Calu3 (cell line): ENCODE measurements around the gene NFXL1. TPM values are rescaled to one million over a fixed set of nuclear protein-coding genes. Genes with fewer than 3 reads are reported as not detected.
"Not testable (repeated sequence)": the region's sequence is repeated elsewhere in the genome, so short reads cannot be mapped to it uniquely, and the experiment has no call there.

Source experiments
- BruUV-seq: library from RNA; stranded (reverse); fragments of 400-500 nt; replicated peaks from 2 replicates; lab custom pipeline; 2021; lab: Mats Ljungman, UMichigan
- CTCF ChIA-PET: fragments of 300-600 bp; sonication (Branson Sonifier 250); formaldehyde crosslinking; loops from one replicate; lab custom pipeline; 2022; ENCODE audit warnings: antibody characterized with exemption; lab: Charles Lee
- DNase-seq: peaks from one replicate; pipeline ENCODE4 v3.0.0; 2022
- H3K27ac Mint-ChIP-seq: one replicate; pipeline ENCODE4 v1.8.0; 2022; ENCODE audit warnings: mixed read lengths; ENCODE audit not compliant: unreplicated experiment
- H3K27me3 Mint-ChIP-seq: one replicate; pipeline ENCODE4 v1.8.0; 2022; ENCODE audit warnings: mixed read lengths; ENCODE audit not compliant: unreplicated experiment
- H3K36me3 Mint-ChIP-seq: one replicate; pipeline ENCODE4 v1.8.0; 2022; ENCODE audit warnings: mild to moderate bottlenecking, moderate library complexity, mixed read lengths; ENCODE audit not compliant: insufficient read depth, unreplicated experiment
- H3K4me1 Mint-ChIP-seq: one replicate; pipeline ENCODE4 v1.8.0; 2022; ENCODE audit warnings: mild to moderate bottlenecking, low read depth, mixed read lengths; ENCODE audit not compliant: unreplicated experiment
- H3K4me3 Mint-ChIP-seq: one replicate; pipeline ENCODE4 v1.8.0; 2022; ENCODE audit warnings: mild to moderate bottlenecking, low read depth, moderate library complexity, mixed read lengths; ENCODE audit not compliant: unreplicated experiment
- H3K9me3 Mint-ChIP-seq: one replicate; pipeline ENCODE4 v1.8.0; 2022; ENCODE audit warnings: low read depth, mixed read lengths; ENCODE audit not compliant: unreplicated experiment
- CTCF ChIP-seq: fragments of 200-600 bp; IDR thresholded peaks from one replicate; pipeline ENCODE4 v1.8.0; 2022; ENCODE audit warnings: antibody characterized with exemption; ENCODE audit not compliant: unreplicated experiment
- intact Hi-C: fragments of 100-400 bp; cut with micrococcal nuclease; formaldehyde crosslinking; loops from one replicate; pipeline ENCODE4 v1.10.0; 2022; ENCODE audit not compliant: unreplicated experiment
- total RNA-seq: library from RNA; stranded (reverse); gene quantifications from 2 replicates; pipeline ENCODE4 v1.2.3, GENCODE V29; 2022

NFXL1 gene
- total RNA-seq, 1 experiment from 2014 or later = 16.1 TPM

DNA sequence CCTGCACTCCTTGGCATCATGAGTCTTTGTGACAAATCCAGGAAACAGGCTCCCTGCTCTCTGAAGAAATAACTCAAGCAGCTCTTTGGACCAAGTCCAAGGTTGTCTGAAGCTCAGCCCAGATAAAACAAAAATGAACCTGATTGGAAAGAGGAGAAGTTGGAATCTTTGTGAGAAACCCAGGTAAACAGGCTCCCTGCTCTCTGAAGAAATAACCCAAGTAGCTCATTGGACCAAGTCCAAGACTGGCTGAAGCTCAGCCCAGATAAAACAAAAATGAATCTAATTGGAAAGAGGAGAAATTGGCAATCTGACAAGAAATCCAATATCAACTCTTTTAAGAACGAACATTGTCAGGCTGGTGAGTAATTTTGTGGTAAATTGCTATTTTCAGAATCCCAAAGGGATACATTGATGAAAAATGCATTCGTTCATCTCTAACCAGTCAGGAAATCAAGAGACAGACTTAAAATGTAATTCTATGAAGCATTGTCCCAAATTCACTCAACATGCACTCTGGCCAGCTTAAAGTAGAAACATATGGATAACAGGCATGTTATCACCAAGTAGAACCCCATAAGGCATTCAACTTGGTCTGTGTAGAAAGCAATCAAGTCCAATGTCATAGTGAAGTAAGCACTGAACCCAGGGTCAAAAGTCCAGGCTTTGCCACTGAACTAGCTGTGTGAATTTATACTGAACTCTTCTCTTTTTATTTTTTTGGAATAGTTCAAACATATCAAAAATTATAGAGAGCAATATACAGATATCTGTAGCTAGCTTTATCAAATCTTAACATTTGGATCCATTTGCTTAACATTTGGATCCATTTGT lies 16.8 kb upstream of the NFXL1 start:
- Mint-ChIP-seq H3K9me3 (peaks cover 3% of the 10 kb centered on the region), H3K4me1 (peaks cover 18% of the 10 kb centered on the region), H3K36me3 (no peaks in the 10 kb centered on the region), H3K4me3 (no peak overlapping the region), H3K27me3 (no peaks in the 10 kb centered on the region), H3K27ac (no peak overlapping the region)
- no TSS peak for BruUV-seq
- DNase-seq = peak; percentile 22
- TF ChIP-seq CTCF = no peak
- CTCF ChIA-PET = no interaction called here
- intact Hi-C loops = loop anchor here (2.0 to 5.0 kb wide), 2 partner anchors 226 to 244 kb away; no protein-coding TSS in a partner anchor

DNA sequence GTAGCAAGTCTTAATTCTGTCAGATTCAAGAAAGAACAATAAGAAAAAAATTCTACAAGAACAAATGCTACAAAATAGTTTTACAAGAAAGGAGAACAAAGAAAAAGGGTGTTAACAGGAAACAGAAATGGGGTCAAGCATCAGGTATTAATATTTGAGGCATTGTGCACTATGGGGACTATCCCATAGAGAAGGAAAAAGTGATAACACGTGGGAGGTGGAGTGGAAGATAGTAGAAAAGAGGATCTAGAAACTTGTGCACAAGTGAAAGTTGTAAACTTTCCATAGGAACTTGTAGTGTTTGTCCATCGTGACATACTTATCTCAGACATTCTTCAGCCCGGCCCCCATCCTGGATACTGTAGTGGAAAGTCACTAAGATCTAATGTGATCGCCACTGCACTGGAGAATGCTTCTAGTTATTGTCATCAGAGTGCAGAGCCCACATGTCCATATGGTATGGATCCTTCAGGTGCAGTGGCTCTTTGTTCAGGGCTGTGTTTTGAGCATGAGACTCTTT lies 15.4 kb upstream of the NFXL1 start:
- H3K36me3 Mint-ChIP-seq = no peaks in the 10 kb centered on the region
- intact Hi-C loops = loop anchor here (2.0 to 5.0 kb wide), 5 partner anchors 73 to 242 kb away; partner anchors contain the start of genes CNGA1 and NIPAL1
- no peaks in the 10 kb centered on the region for H3K27me3 Mint-ChIP-seq
- H3K27ac Mint-ChIP-seq = no peak overlapping the region
- CTCF ChIA-PET = no interaction called here
- H3K4me1 Mint-ChIP-seq = peaks cover 18% of the 10 kb centered on the region
- no peak for DNase-seq
- no TSS peak for BruUV-seq
- H3K4me3 Mint-ChIP-seq = no peak overlapping the region
- no peak for TF ChIP-seq CTCF
- H3K9me3 Mint-ChIP-seq = peaks cover 3% of the 10 kb centered on the region

DNA sequence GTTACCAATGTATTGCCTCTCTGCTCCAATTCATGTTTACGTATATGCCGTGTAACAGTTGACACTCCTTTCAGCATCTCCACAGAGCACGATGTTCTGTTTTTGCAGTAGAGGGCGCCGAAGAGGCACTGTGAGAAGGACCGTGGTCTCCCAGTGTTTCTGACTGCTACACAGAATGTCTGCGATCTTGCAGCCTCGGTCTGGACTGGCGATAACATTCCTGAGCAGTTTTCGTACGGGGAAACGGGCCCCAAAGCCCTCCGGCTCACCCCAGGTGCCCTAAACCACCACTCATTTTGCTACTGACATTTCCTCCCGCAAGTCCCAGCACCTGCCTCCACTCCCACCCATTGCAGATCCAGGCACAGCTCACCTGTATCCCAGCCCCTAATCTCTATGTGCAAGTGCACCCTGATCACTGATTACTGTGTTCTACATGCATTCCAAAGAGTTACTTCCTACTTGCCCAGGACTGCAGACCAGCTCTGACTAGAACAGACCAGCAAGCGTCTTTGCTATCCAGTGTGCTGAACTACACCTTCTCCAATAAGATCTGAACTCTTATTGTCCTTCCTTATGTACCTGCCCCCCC lies 12.4 kb upstream of the NFXL1 start:
- CTCF ChIA-PET = interaction anchor here (1.0 kb wide), 1 partner anchor 348 kb away, joined by 3 read pairs; no protein-coding TSS in a partner anchor
- peak overlapping the region; percentile 53 for H3K27ac Mint-ChIP-seq
- no peaks in the 10 kb centered on the region for H3K9me3 Mint-ChIP-seq
- peak; percentile 56 for TF ChIP-seq CTCF
- no TSS peak for BruUV-seq
- intact Hi-C loops = loop anchor here (2.0 to 5.0 kb wide), 4 partner anchors 76 to 216 kb away; partner anchors contain the start of genes CNGA1 and NIPAL1
- DNase-seq = peak; percentile 67
- H3K36me3 Mint-ChIP-seq = no peaks in the 10 kb centered on the region
- no peaks in the 10 kb centered on the region for H3K27me3 Mint-ChIP-seq
- H3K4me3 Mint-ChIP-seq = peak overlapping the region; percentile 73
- H3K4me1 Mint-ChIP-seq = peaks cover 18% of the 10 kb centered on the region

- H3K36me3 Mint-ChIP-seq, intact Hi-C loops, CTCF ChIA-PET, H3K27ac Mint-ChIP-seq, DNase-seq, H3K4me3 Mint-ChIP-seq, H3K9me3 Mint-ChIP-seq, BruUV-seq, H3K27me3 Mint-ChIP-seq: not testable (repeated sequence)
- H3K4me1 Mint-ChIP-seq = peaks cover 10% of the 10 kb centered on the region
Observed at GRCh38 chr4:47923261-47923608, 8.9 kb upstream of the NFXL1 start.

DNA sequence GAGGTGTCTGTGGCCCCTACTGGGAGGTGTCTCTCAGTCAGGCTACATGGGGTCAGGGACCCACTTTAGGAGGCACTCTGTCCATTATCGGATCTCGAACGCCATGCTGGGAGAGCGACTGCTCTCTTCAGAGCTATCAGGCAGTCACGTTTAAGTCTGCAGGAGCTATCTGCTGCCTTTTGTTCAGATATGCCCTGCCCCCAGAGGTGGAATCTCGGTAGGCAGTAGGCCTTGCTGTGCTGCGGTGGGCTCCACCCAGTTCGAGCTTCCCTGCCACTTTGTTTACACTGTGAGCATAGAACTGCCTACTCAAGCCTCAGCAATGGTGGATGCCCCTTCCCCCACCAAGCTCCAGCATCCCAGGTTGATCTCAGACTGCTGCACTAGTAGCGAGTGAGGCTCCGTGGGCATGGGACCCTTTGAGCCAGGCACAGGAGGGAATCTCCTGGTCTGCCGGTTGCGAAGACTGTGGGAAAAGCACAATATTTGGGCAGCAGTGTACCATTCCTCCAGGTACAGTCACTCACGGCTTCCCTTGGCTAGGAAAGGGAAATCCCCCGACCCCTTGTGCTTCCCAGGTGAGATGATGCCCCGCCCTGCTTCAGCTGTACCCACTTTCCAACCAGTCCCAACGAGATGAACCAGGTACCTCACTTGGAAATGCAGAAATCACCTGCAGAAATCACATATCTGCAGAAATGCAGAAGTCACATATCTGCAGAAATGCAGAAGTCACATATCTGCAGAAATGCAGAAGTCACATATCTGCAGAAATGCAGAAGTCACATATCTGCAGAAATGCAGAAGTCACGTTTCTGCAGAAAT lies 8.3 kb upstream of the NFXL1 start:
- CTCF ChIA-PET, DNase-seq, H3K36me3 Mint-ChIP-seq, H3K4me3 Mint-ChIP-seq, H3K27me3 Mint-ChIP-seq, intact Hi-C loops, H3K27ac Mint-ChIP-seq, H3K9me3 Mint-ChIP-seq, BruUV-seq: not testable (repeated sequence)
- H3K4me1 Mint-ChIP-seq = peaks cover 10% of the 10 kb centered on the region

GRCh38 chr4:47917163-47917562 lies 2.8 kb upstream of the NFXL1 start:
- Mint-ChIP-seq H3K36me3 (peaks cover 26% of the 10 kb centered on the region), H3K4me1 (peaks cover 19% of the 10 kb centered on the region)
- CTCF ChIA-PET, H3K27ac Mint-ChIP-seq, BruUV-seq, intact Hi-C loops, DNase-seq, H3K27me3 Mint-ChIP-seq, H3K4me3 Mint-ChIP-seq, H3K9me3 Mint-ChIP-seq: not testable (repeated sequence)
